ENCODE measurements around the gene RC3H1.
"Not testable (repeated sequence)": the region's sequence is repeated elsewhere in the genome, so short reads cannot be mapped to it uniquely, and the experiment has no call there.

RC3H1 gene, protein sequence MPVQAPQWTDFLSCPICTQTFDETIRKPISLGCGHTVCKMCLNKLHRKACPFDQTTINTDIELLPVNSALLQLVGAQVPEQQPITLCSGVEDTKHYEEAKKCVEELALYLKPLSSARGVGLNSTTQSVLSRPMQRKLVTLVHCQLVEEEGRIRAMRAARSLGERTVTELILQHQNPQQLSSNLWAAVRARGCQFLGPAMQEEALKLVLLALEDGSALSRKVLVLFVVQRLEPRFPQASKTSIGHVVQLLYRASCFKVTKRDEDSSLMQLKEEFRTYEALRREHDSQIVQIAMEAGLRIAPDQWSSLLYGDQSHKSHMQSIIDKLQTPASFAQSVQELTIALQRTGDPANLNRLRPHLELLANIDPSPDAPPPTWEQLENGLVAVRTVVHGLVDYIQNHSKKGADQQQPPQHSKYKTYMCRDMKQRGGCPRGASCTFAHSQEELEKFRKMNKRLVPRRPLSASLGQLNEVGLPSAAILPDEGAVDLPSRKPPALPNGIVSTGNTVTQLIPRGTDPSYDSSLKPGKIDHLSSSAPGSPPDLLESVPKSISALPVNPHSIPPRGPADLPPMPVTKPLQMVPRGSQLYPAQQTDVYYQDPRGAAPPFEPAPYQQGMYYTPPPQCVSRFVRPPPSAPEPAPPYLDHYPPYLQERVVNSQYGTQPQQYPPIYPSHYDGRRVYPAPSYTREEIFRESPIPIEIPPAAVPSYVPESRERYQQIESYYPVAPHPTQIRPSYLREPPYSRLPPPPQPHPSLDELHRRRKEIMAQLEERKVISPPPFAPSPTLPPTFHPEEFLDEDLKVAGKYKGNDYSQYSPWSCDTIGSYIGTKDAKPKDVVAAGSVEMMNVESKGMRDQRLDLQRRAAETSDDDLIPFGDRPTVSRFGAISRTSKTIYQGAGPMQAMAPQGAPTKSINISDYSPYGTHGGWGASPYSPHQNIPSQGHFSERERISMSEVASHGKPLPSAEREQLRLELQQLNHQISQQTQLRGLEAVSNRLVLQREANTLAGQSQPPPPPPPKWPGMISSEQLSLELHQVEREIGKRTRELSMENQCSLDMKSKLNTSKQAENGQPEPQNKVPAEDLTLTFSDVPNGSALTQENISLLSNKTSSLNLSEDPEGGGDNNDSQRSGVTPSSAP

GRCh38 chr1:174022080-174022975 is at the start of gene RC3H1:
Gene RC3H1, minus strand, starts transcription at chr1:174022357. Its CDS starts 29,372 bp downstream, at chr1:173992985.
- in situ Hi-C loops (cut with HindIII; ENCODE audit: low sequenced_read_pairs), result no loop called here
- TF ChIP-seq, protein P1, sequence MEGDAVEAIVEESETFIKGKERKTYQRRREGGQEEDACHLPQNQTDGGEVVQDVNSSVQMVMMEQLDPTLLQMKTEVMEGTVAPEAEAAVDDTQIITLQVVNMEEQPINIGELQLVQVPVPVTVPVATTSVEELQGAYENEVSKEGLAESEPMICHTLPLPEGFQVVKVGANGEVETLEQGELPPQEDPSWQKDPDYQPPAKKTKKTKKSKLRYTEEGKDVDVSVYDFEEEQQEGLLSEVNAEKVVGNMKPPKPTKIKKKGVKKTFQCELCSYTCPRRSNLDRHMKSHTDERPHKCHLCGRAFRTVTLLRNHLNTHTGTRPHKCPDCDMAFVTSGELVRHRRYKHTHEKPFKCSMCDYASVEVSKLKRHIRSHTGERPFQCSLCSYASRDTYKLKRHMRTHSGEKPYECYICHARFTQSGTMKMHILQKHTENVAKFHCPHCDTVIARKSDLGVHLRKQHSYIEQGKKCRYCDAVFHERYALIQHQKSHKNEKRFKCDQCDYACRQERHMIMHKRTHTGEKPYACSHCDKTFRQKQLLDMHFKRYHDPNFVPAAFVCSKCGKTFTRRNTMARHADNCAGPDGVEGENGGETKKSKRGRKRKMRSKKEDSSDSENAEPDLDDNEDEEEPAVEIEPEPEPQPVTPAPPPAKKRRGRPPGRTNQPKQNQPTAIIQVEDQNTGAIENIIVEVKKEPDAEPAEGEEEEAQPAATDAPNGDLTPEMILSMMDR (IDR thresholded peaks at IDR 0.05; ENCODE audit: low read depth, low read length, missing control alignments), result no peak
- H3K4me3 ChIP-seq (ENCODE audit: low read depth, low read length), result peak within 1 kb of the TSS; percentile 82
- peak; percentile 26 for DNase-seq (ENCODE audit: low read depth)

DNA sequence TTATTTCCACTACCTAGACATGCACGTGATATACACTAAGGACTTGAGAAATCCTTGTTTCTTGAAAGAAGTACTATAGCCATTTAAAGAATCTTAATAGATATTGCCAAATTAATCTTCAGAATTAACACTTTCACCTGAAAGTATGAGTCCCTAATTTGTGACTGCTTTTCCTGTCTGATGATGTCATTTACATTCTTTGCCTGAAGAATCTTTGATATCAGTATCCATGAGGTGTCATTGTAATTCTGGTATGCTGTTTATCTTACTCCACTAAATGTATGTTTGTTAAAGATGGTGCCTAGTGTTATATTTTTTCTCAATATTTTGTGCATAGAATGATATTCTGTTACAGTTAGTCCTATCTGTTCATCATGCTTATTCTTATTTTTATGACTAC is 48.5 kb upstream of the RC3H1 start:
- TF ChIP-seq, protein P1 (IDR thresholded peaks at IDR 0.05; ENCODE audit: low read depth, low read length, missing control alignments), result no peak
- DNase-seq (ENCODE audit: low read depth), result no peak
- H3K4me3 ChIP-seq (ENCODE audit: low read depth, low read length), result no peak overlapping the region
- in situ Hi-C loops (cut with HindIII; ENCODE audit: low sequenced_read_pairs), result no loop called here

GRCh38 chr1:174068000-174068399 is 45.8 kb upstream of the RC3H1 start:
- H3K4me3 ChIP-seq (ENCODE audit: low read depth, low read length), result no peak overlapping the region
- in situ Hi-C loops (cut with HindIII; ENCODE audit: low sequenced_read_pairs), result no loop called here
- no peak for DNase-seq (ENCODE audit: low read depth)
- TF ChIP-seq, protein P1 (IDR thresholded peaks at IDR 0.05; ENCODE audit: low read depth, low read length, missing control alignments), result no peak

DNA sequence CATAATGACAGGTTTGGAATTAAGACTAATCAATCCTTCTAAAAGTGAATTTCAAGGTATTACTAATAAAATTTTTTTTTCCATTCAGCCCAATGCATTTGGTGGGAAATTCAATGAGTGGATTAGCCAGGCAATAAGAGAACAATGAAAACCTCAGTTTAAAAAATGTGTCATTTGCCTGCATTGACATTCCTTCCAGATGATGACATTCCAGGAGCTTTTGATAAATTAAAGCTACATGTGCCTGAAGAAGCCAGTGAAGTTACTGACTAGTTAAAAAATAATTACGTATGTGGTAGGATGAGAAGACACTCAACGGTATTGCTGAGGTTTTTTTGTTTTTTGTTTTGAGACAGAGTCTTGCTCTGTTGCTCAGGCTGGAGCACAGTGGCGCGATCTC is 37.9 kb upstream of the RC3H1 start:
- TF ChIP-seq, protein P1 (IDR thresholded peaks at IDR 0.05; ENCODE audit: low read depth, low read length, missing control alignments), result no peak
- DNase-seq (ENCODE audit: low read depth), result no peak
- H3K4me3 ChIP-seq (ENCODE audit: low read depth, low read length), result no peak overlapping the region
- in situ Hi-C loops (cut with HindIII; ENCODE audit: low sequenced_read_pairs), result no loop called here

DNA sequence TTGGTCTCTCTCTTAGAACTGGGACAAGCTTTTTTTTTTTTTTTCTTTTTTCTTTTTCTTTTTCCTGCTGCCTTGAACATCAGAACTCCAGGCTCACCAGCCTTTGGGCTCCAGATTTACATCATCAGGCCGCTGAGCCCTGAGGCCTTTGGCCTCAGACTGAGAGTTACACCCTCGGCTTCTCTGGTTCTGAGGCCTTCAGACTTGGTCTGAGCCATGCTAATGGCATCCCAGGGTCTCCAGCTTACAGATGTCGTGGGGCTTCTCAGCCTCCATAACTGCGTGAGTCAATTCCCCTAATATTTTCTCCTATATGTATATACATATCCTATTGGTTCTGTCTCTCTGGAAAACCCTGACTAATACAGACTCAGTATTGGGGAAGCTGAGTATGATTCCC is 36.5 kb upstream of the RC3H1 start:
- no peak for DNase-seq (ENCODE audit: low read depth)
- H3K4me3 ChIP-seq (ENCODE audit: low read depth, low read length), result no peak overlapping the region
- TF ChIP-seq, protein P1 (IDR thresholded peaks at IDR 0.05; ENCODE audit: low read depth, low read length, missing control alignments), result no peak
- in situ Hi-C loops (cut with HindIII; ENCODE audit: low sequenced_read_pairs), result no loop called here

GRCh38 chr1:174056609-174057008 is 34.5 kb upstream of the RC3H1 start:
- in situ Hi-C loops (cut with HindIII; ENCODE audit: low sequenced_read_pairs); DNase-seq (ENCODE audit: low read depth); H3K4me3 ChIP-seq (ENCODE audit: low read depth, low read length): not testable (repeated sequence)

- H3K4me3 ChIP-seq (ENCODE audit: low read depth, low read length); in situ Hi-C loops (cut with HindIII; ENCODE audit: low sequenced_read_pairs); DNase-seq (ENCODE audit: low read depth): not testable (repeated sequence)
These were observed 33.6 kb upstream of the RC3H1 start for GRCh38 chr1:174055797-174056196.
